ENCODE data around the gene TMEM240. TPM values are rescaled to one million over a fixed set of nuclear protein-coding genes. Genes with fewer than 3 reads are reported as not detected.
"Not testable (repeated sequence)": the region's sequence is repeated elsewhere in the genome, so short reads cannot be mapped to it uniquely, and the experiment has no call there.

TMEM240 gene
- total RNA-seq, 1 experiment from 2014 or later = 8.0 TPM

DNA sequence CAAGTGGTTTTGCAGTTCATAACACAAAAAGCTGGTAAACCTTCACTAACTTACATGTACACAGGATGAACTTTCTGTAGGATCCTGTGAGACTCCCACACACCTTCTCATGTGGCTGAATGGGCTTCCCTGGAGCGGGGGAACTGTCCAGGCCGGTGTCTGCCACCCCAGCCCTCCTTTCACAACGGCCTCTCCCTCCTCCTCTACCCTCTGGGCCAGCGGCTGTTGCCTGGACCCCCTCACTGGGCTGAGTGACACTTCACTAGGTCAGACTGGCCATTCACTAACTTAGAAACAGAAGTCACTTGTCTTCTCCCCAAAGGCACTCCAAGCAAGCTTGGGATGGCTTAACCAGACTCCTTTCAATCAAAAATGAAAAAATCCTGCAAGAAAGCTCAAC is 18.2 kb upstream of the TMEM240 start (continued):
- TF ChIP-seq, protein P1, sequence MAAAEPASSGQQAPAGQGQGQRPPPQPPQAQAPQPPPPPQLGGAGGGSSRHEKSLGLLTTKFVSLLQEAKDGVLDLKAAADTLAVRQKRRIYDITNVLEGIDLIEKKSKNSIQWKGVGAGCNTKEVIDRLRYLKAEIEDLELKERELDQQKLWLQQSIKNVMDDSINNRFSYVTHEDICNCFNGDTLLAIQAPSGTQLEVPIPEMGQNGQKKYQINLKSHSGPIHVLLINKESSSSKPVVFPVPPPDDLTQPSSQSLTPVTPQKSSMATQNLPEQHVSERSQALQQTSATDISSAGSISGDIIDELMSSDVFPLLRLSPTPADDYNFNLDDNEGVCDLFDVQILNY (CRISPR knock-in tag; IDR thresholded peaks at IDR 0.05) = no peak
- no peak for TF ChIP-seq ATF1 (CRISPR knock-in tag; IDR thresholded peaks at IDR 0.05)

DNA sequence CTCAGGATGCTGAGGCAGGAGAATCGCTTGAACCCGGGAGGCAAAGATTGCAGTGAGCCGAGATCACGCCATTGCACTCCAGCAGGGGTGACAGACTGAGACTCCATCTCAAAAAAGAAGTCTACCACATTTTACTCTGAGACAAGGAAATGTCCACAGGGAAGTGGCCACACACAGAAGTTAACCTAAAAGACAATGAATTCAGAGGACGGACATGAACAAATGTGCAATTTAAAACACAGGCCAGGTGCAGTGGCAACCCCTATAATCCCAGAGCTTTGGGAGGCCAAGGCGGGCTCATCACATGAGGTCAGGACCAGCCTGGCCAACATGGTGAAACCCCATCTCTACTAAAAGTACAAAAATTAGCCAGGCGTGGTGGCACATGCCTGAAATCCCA is 17.3 kb upstream of the TMEM240 start:
- ATAC-seq; H3K27ac Mint-ChIP-seq; H3K27me3 Mint-ChIP-seq (ENCODE audit: low read depth); CTCF ChIA-PET; DNase-seq (ENCODE audit: low spot score); H3K4me3 Mint-ChIP-seq; H3K4me1 Mint-ChIP-seq; H3K9me3 Mint-ChIP-seq: not testable (repeated sequence)
- peaks cover 14% of the 10 kb centered on the region for H3K36me3 Mint-ChIP-seq
- POLR2A ChIA-PET = interaction anchor here (0.5 to 0.6 kb wide), 2 partner anchors 14 to 220 kb away, joined by 3 to 4 read pairs; no protein-coding TSS in a partner anchor

DNA sequence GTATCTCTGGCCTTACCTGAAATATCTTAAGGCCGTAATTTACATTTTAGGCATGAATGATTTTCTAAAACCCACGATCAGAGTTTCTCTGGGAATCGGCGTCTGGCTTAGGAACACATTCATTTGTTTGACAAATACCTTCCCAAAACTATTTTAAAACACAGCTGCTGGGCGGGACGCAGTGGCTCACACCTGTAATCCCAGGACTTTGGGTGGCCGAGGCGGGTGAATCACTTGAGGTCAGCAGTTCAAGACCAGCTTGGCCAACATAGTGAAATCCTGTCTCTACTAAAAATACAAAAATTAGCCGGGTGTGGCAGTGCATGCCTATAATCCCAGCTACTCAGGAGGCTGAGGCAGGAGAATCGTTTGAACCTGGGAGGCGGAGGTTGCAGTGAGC is 16.5 kb upstream of the TMEM240 start:
- H3K27me3 Mint-ChIP-seq (ENCODE audit: low read depth); H3K4me1 Mint-ChIP-seq; H3K36me3 Mint-ChIP-seq; H3K27ac Mint-ChIP-seq; POLR2A ChIA-PET; ATAC-seq; DNase-seq (ENCODE audit: low spot score); H3K4me3 Mint-ChIP-seq; CTCF ChIA-PET; H3K9me3 Mint-ChIP-seq: not testable (repeated sequence)

DNA sequence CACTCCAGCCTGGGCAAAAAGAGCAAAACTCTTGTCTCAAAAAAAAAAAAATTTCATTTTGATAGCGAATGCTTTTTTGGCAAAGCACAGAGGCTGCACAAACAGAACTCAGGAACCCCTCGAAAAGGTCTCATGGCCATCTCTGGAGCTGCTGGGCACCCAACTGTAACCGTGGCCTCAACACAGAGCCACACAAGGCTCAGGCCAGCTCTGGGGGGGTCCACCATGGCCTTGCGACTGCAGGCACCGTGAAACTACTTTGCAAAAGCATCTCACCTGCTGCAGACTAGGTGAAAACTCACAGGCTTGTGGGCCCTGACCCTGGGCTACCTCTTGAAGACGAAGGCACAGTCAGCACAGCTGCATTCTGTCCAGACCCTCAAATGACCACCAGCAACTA is 16.1 kb upstream of the TMEM240 start:
- Mint-ChIP-seq H3K27me3 (ENCODE audit: low read depth) (no peaks in the 10 kb centered on the region; the same call in 1 of the 2 replicates), H3K36me3 (peaks cover 7% of the 10 kb centered on the region; the same call in 1 of the 2 replicates), H3K9me3 (no peaks in the 10 kb centered on the region), H3K4me3 (no peak overlapping the region), H3K4me1 (no peaks in the 10 kb centered on the region), H3K27ac (no peak overlapping the region)
- ChIA-PET CTCF (no interaction called here), POLR2A (no interaction called here)
- no peak for DNase-seq (ENCODE audit: low spot score)
- no peak for ATAC-seq
- TF ChIP-seq, protein P2, sequence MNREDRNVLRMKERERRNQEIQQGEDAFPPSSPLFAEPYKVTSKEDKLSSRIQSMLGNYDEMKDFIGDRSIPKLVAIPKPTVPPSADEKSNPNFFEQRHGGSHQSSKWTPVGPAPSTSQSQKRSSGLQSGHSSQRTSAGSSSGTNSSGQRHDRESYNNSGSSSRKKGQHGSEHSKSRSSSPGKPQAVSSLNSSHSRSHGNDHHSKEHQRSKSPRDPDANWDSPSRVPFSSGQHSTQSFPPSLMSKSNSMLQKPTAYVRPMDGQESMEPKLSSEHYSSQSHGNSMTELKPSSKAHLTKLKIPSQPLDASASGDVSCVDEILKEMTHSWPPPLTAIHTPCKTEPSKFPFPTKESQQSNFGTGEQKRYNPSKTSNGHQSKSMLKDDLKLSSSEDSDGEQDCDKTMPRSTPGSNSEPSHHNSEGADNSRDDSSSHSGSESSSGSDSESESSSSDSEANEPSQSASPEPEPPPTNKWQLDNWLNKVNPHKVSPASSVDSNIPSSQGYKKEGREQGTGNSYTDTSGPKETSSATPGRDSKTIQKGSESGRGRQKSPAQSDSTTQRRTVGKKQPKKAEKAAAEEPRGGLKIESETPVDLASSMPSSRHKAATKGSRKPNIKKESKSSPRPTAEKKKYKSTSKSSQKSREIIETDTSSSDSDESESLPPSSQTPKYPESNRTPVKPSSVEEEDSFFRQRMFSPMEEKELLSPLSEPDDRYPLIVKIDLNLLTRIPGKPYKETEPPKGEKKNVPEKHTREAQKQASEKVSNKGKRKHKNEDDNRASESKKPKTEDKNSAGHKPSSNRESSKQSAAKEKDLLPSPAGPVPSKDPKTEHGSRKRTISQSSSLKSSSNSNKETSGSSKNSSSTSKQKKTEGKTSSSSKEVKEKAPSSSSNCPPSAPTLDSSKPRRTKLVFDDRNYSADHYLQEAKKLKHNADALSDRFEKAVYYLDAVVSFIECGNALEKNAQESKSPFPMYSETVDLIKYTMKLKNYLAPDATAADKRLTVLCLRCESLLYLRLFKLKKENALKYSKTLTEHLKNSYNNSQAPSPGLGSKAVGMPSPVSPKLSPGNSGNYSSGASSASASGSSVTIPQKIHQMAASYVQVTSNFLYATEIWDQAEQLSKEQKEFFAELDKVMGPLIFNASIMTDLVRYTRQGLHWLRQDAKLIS (CRISPR knock-in tag; IDR thresholded peaks at IDR 0.05; ENCODE audit: borderline replicate concordance) = no peak
- TF ChIP-seq, protein P3, sequence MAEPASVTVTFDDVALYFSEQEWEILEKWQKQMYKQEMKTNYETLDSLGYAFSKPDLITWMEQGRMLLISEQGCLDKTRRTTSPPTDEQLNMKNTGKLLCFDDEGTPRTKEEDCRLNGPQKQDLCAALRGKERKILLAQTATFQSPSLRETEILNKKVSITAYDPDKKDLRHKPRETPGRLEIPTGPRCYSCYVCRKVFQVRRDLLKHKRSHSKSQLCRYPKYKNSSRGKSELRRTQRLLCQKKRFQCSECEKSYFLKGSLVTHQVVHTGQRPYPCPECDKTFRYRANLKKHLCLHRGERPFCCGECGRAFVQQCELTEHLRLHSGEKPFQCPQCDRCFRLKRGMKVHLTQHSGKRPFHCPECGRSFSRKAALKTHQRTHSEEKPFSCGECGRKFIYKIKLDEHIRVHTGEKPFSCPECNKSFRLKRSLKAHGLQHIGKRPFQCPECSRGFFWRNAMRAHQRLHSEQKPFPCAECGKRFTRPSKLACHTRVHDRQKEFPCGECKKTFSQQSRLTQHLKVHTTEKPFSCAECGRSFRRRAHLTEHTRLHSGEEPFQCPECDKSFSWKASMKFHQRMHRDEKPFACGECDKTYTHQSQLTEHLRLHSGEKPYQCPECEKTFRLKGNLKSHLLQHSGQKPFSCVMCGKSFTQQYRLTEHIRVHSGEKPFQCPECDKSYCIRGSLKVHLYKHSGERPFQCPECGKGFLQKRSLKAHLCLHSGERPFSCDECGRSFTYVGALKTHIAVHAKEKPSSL (CRISPR knock-in tag; conservative IDR thresholded peaks at IDR 0.05) = no peak
- TF ChIP-seq, protein P4, sequence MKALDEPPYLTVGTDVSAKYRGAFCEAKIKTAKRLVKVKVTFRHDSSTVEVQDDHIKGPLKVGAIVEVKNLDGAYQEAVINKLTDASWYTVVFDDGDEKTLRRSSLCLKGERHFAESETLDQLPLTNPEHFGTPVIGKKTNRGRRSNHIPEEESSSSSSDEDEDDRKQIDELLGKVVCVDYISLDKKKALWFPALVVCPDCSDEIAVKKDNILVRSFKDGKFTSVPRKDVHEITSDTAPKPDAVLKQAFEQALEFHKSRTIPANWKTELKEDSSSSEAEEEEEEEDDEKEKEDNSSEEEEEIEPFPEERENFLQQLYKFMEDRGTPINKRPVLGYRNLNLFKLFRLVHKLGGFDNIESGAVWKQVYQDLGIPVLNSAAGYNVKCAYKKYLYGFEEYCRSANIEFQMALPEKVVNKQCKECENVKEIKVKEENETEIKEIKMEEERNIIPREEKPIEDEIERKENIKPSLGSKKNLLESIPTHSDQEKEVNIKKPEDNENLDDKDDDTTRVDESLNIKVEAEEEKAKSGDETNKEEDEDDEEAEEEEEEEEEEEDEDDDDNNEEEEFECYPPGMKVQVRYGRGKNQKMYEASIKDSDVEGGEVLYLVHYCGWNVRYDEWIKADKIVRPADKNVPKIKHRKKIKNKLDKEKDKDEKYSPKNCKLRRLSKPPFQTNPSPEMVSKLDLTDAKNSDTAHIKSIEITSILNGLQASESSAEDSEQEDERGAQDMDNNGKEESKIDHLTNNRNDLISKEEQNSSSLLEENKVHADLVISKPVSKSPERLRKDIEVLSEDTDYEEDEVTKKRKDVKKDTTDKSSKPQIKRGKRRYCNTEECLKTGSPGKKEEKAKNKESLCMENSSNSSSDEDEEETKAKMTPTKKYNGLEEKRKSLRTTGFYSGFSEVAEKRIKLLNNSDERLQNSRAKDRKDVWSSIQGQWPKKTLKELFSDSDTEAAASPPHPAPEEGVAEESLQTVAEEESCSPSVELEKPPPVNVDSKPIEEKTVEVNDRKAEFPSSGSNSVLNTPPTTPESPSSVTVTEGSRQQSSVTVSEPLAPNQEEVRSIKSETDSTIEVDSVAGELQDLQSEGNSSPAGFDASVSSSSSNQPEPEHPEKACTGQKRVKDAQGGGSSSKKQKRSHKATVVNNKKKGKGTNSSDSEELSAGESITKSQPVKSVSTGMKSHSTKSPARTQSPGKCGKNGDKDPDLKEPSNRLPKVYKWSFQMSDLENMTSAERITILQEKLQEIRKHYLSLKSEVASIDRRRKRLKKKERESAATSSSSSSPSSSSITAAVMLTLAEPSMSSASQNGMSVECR (CRISPR knock-in tag; IDR thresholded peaks at IDR 0.05; ENCODE audit: borderline replicate concordance) = no peak
- no peak for TF ChIP-seq TP53 (CRISPR knock-in tag; IDR thresholded peaks at IDR 0.05)
- no peak for TF ChIP-seq NFE2L1 (CRISPR knock-in tag; IDR thresholded peaks at IDR 0.05)
- no peak for TF ChIP-seq CREM (CRISPR knock-in tag; IDR thresholded peaks at IDR 0.05)
- TF ChIP-seq ATF1 (CRISPR knock-in tag; IDR thresholded peaks at IDR 0.05) = no peak
- TF ChIP-seq, protein P1 (CRISPR knock-in tag; IDR thresholded peaks at IDR 0.05) = no peak
- no peak for TF ChIP-seq FOXJ3 (CRISPR knock-in tag; IDR thresholded peaks at IDR 0.05; ENCODE audit: borderline replicate concordance)
- TF ChIP-seq FOXK1 (CRISPR knock-in tag; IDR thresholded peaks at IDR 0.05) = no peak
- TF ChIP-seq, protein P5, sequence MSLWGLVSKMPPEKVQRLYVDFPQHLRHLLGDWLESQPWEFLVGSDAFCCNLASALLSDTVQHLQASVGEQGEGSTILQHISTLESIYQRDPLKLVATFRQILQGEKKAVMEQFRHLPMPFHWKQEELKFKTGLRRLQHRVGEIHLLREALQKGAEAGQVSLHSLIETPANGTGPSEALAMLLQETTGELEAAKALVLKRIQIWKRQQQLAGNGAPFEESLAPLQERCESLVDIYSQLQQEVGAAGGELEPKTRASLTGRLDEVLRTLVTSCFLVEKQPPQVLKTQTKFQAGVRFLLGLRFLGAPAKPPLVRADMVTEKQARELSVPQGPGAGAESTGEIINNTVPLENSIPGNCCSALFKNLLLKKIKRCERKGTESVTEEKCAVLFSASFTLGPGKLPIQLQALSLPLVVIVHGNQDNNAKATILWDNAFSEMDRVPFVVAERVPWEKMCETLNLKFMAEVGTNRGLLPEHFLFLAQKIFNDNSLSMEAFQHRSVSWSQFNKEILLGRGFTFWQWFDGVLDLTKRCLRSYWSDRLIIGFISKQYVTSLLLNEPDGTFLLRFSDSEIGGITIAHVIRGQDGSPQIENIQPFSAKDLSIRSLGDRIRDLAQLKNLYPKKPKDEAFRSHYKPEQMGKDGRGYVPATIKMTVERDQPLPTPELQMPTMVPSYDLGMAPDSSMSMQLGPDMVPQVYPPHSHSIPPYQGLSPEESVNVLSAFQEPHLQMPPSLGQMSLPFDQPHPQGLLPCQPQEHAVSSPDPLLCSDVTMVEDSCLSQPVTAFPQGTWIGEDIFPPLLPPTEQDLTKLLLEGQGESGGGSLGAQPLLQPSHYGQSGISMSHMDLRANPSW (CRISPR knock-in tag; conservative IDR thresholded peaks at IDR 0.05; ENCODE audit: low read depth) = no peak
- no peak for TF ChIP-seq JAZF1 (CRISPR knock-in tag; IDR thresholded peaks at IDR 0.05)
- TF ChIP-seq, protein P6, sequence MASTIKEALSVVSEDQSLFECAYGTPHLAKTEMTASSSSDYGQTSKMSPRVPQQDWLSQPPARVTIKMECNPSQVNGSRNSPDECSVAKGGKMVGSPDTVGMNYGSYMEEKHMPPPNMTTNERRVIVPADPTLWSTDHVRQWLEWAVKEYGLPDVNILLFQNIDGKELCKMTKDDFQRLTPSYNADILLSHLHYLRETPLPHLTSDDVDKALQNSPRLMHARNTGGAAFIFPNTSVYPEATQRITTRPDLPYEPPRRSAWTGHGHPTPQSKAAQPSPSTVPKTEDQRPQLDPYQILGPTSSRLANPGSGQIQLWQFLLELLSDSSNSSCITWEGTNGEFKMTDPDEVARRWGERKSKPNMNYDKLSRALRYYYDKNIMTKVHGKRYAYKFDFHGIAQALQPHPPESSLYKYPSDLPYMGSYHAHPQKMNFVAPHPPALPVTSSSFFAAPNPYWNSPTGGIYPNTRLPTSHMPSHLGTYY (CRISPR knock-in tag; IDR thresholded peaks at IDR 0.05) = no peak
